ENCODE measurements around the gene HDAC6.

DNA sequence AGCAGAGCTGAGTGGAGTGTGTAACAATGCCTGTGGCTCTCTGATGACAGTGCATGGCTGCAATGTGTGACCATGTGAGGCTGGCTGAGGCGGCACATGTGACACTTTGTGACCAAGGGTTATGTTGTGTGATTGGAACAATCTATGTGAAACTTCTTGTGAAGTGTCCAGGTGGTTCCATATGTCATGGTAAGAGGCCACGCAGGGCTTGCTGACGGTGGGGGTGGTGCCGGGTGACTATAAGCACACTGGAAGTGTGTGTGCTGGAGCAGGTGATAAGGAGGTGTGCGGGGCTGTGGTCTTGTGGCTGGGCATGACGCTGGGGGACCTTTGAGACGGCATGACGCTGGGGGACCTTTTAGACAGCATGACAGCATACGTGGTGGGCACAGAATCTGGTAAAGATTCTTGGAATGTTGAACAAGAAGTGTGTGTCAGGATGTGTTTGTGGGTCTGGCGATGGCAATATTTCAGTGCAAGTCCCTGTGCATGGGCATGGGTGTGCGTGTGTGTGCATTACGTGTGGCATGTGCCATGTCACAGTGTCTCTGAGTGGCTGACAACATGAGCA, 7.4 kb upstream of the HDAC6 start:
- TF ChIP-seq POLR2A (IDR thresholded peaks at IDR 0.05) (no peak), CTCF (IDR thresholded peaks at IDR 0.05) (no peak)
